Activated CD8-positive, alpha-beta T cell treated with anti-CD3 and anti-CD28 coated beads, Interleukin-2, amount 10 ng/mL, durations not matched to agents 7 days and 5 days (primary cell): ENCODE data around the gene BBX. TPM values are rescaled to one million over a fixed set of nuclear protein-coding genes. Genes with fewer than 3 reads are reported as not detected.

Experiments used
- ATAC-seq: fragments of 150-1000 bp; cut with Tn5 transposase; one replicate; pipeline ENCODE4 v1.10.0; 2021; ENCODE audit warnings: moderate library complexity
- CTCF ChIA-PET: fragments of 350-600 bp; sonication (Branson Sonifier 250); formaldehyde crosslinking; loops from one replicate; lab custom pipeline; 2021; ENCODE audit warnings: antibody characterized with exemption; lab: Charles Lee
- POLR2A ChIA-PET: fragments of 350-600 bp; sonication (Branson Sonifier 250); formaldehyde crosslinking; loops from one replicate; lab custom pipeline; 2021; ENCODE audit warnings: antibody characterized with exemption; lab: Charles Lee
- DNase-seq: peaks from one replicate; pipeline ENCODE4 v3.0.0-alpha.2; 2020
- H3K27ac Mint-ChIP-seq: one replicate; pipeline ENCODE4 v1.8.0; 2021; ENCODE audit warnings: mild to moderate bottlenecking, mixed read lengths
- H3K27me3 Mint-ChIP-seq: one replicate; pipeline ENCODE4 v1.8.0; 2021; ENCODE audit warnings: low read depth, mixed read lengths
- H3K36me3 Mint-ChIP-seq: one replicate; pipeline ENCODE4 v1.8.0; 2021; ENCODE audit warnings: low read depth, mixed read lengths
- H3K4me1 Mint-ChIP-seq: one replicate; pipeline ENCODE4 v1.8.0; 2021; ENCODE audit warnings: low read depth, mixed read lengths
- H3K4me3 Mint-ChIP-seq: one replicate; pipeline ENCODE4 v1.8.0; 2021; ENCODE audit warnings: mild to moderate bottlenecking, mixed read lengths
- H3K9me3 Mint-ChIP-seq: one replicate; pipeline ENCODE4 v1.8.0; 2022; ENCODE audit warnings: mixed read lengths; ENCODE audit not compliant: insufficient read depth
- total RNA-seq, 2 experiments: library from RNA; stranded (reverse); gene quantifications; one replicate each; pipeline ENCODE4 v1.2.3, GENCODE V29; 2021

Gene BBX
- total RNA-seq, 2 experiments from 2014 or later = 27.3 to 30.1 TPM

DNA sequence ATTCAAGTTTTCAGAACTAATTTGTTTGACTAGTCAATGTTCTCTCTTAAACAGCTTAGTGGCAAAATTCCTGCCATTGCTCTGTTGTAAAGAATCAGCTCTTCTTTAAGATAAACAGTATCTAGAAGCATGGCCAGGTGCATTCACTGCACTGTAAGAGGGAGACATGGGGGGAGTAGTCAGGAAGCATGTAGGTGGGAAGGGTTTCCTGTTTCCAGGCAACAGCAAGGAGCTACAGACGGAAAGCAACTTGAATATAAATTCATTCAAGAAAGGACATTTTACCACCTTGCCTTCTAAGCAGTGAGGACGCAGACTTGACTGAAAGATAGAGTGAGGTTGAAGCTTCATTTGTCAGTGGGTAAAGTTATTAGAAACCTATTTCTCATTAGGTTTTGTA lies 55.3 kb downstream of the BBX start:
- no peak for ATAC-seq
- ChIA-PET CTCF (interaction anchor here (1.1 to 1.5 kb wide), 5 partner anchors 20 to 349 kb away, joined by 3 to 11 read pairs (median 4); no protein-coding TSS in a partner anchor), POLR2A (no interaction called here)
- DNase-seq = no peak
- H3K27me3 Mint-ChIP-seq = no peaks in the 10 kb centered on the region
- peaks cover 6% of the 10 kb centered on the region for H3K4me1 Mint-ChIP-seq
- no peaks in the 10 kb centered on the region for H3K36me3 Mint-ChIP-seq
- no peak overlapping the region for H3K27ac Mint-ChIP-seq
- no peak overlapping the region for H3K4me3 Mint-ChIP-seq
- H3K9me3 Mint-ChIP-seq = no peaks in the 10 kb centered on the region

DNA sequence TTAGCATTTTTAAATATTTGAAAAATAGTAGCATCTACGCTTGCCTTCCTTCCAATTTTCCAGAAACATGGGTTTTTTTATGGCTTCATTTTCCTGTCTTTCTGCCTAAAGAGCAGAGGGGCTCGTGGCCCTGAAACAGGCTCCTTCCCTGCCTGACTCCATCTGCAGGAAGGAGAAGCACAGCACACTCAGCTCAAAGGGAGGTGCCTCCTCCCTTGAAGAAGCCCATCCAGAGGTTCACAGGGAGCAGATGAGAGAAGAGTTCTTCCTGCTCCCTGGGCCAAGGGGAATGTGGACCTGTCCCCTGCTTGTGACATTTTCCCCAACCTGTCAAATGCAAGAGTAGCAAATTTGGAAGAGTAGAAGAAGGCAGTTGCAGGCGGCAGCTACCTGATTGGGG lies 55.8 kb downstream of the BBX start:
- ChIA-PET POLR2A (no interaction called here), CTCF (interaction anchor here (1.1 to 1.5 kb wide), 5 partner anchors 19 to 349 kb away, joined by 3 to 11 read pairs (median 4); no protein-coding TSS in a partner anchor)
- Mint-ChIP-seq H3K27ac (no peak overlapping the region), H3K27me3 (no peaks in the 10 kb centered on the region), H3K4me1 (peaks cover 6% of the 10 kb centered on the region), H3K4me3 (no peak overlapping the region), H3K36me3 (no peaks in the 10 kb centered on the region), H3K9me3 (no peaks in the 10 kb centered on the region)
- no peak for ATAC-seq
- DNase-seq = no peak

DNA sequence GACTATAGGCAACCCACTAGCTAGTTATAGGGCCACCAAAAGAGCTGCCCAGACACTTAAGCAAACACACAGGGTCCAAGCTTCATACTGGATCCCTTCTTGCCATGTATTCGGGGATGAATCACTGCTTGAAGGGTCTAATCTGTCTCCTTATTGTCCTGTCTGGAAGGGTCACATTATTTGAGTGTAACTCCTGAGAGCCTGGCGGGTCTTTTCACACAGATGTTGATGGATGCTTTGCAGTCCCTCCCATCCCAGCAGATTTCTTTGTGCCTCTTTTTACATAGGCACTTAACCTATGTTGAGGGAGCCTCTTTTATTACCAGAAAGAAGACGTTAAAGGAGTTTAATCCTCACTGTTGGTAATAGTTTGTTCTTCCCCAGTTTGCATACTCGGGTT lies 56.6 kb downstream of the BBX start:
- peaks cover 6% of the 10 kb centered on the region for H3K4me1 Mint-ChIP-seq
- no peaks in the 10 kb centered on the region for H3K36me3 Mint-ChIP-seq
- DNase-seq (no peak), ATAC-seq (no peak)
- CTCF ChIA-PET = interaction anchor here (1.5 kb wide), 1 partner anchor 97 kb away, joined by 11 read pairs; no protein-coding TSS in a partner anchor
- H3K9me3 Mint-ChIP-seq = no peaks in the 10 kb centered on the region
- H3K27me3 Mint-ChIP-seq = no peaks in the 10 kb centered on the region
- no peak overlapping the region for H3K27ac Mint-ChIP-seq
- POLR2A ChIA-PET = interaction anchor here (0.8 to 0.9 kb wide), 2 partner anchors 15 to 22 kb away, joined by 3 to 4 read pairs; no protein-coding TSS in a partner anchor
- no peak overlapping the region for H3K4me3 Mint-ChIP-seq

DNA sequence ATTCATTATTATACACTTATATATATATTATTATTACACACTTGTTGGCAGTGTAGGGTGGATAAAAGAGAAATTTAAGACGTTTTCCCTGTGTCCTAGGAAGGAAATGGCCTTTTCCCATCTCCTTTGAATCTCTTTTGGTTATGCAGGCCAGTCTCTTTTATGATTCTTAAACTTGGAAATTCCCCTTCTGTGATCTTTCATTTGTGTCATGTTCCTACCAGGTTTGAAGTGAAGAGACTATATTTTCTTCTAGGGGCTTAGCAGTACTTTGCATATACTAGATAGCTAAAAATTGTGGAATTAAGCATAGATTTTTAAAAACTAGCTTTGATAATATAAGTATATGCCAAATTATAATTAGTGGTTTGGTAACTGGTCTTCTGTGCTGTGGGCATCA lies 58.5 kb downstream of the BBX start:
- CTCF ChIA-PET = interaction anchor here (1.0 kb wide), 1 partner anchor 21 kb away, joined by 3 read pairs; no protein-coding TSS in a partner anchor
- H3K4me3 Mint-ChIP-seq = no peak overlapping the region
- peaks cover 6% of the 10 kb centered on the region for H3K4me1 Mint-ChIP-seq
- DNase-seq (no peak), ATAC-seq (no peak)
- H3K27me3 Mint-ChIP-seq = no peaks in the 10 kb centered on the region
- no peaks in the 10 kb centered on the region for H3K36me3 Mint-ChIP-seq
- no peak overlapping the region for H3K27ac Mint-ChIP-seq
- POLR2A ChIA-PET = no interaction called here
- no peaks in the 10 kb centered on the region for H3K9me3 Mint-ChIP-seq

DNA sequence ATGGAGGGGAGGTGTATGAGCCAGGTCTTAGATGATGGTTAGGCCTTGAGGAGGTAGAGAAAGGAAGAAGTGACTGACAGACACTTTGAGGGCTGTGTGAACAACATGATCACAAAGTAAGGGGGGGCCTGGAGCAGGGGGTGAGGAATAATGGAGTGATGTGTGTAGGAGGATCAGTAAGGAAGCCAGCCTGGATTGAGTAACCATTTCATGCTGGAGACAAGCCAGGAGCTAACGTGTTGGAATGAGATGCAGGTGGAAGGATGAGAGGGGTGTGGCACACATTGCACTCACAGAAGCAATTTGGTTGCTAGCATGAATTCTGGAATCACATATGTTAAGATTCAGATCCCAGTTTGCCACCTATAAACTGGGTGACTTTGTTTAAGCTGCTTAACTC lies 65.5 kb downstream of the BBX start:
- no peak overlapping the region for H3K4me3 Mint-ChIP-seq
- ChIA-PET CTCF (interaction anchor here (1.0 to 1.7 kb wide), 2 partner anchors 11 to 13 kb away, joined by 4 to 7 read pairs; no protein-coding TSS in a partner anchor), POLR2A (interaction anchor here (0.7 to 0.8 kb wide), 2 partner anchors 41 to 373 kb away, joined by 3 to 4 read pairs; no protein-coding TSS in a partner anchor)
- no peaks in the 10 kb centered on the region for H3K9me3 Mint-ChIP-seq
- no peak overlapping the region for H3K27ac Mint-ChIP-seq
- DNase-seq = no peak
- no peaks in the 10 kb centered on the region for H3K27me3 Mint-ChIP-seq
- H3K36me3 Mint-ChIP-seq = no peaks in the 10 kb centered on the region
- no peak for ATAC-seq
- peaks cover 12% of the 10 kb centered on the region for H3K4me1 Mint-ChIP-seq

DNA sequence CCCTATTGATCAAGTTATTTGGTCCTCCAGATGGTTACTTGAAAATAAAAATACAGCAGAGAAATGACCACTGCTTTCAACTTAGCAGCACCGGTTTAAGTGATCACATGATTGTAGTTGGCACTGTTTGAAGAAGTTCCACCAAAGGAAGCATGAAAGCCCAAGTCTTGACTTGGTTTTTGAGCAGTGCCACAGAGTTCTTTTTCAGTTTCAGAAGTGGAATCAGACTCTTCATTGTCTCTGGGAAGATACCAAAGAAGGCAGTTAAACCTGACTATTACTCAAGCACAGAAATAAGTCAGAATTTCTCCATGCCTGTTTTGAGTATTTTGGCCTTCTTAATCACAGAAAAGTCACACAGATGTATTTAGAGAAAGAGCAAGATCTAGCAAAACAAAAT lies 66.7 kb downstream of the BBX start:
- H3K9me3 Mint-ChIP-seq = no peaks in the 10 kb centered on the region
- CTCF ChIA-PET = interaction anchor here (0.6 to 1.7 kb wide), 2 partner anchors 10 to 112 kb away, joined by 3 to 7 read pairs; no protein-coding TSS in a partner anchor
- H3K36me3 Mint-ChIP-seq = no peaks in the 10 kb centered on the region
- DNase-seq (no peak), ATAC-seq (no peak)
- no peak overlapping the region for H3K4me3 Mint-ChIP-seq
- no peak overlapping the region for H3K27ac Mint-ChIP-seq
- POLR2A ChIA-PET = no interaction called here
- H3K27me3 Mint-ChIP-seq = no peaks in the 10 kb centered on the region
- H3K4me1 Mint-ChIP-seq = peaks cover 12% of the 10 kb centered on the region

DNA sequence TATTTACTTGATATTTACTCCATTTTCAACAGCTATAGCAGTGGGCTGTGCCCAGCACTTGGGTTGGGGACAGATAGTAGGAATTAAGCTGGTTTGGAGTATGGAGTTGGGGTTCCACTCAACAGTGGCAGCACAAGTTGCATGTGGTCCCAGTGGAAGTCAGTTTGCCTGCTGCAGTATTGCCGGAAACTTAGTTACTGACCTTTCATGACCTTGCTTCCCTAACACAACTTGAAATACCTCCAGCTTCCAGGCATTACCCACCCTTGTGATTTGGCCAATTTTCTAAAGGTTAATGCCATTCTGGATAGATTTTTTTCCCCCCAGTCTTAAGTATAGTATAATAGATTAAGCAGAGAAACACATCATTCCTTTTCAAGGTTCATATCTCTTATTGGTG lies 68.0 kb downstream of the BBX start:
- Mint-ChIP-seq H3K36me3 (no peaks in the 10 kb centered on the region), H3K27me3 (no peaks in the 10 kb centered on the region), H3K4me3 (no peak overlapping the region), H3K9me3 (no peaks in the 10 kb centered on the region), H3K4me1 (peaks cover 12% of the 10 kb centered on the region), H3K27ac (no peak overlapping the region)
- ChIA-PET POLR2A (no interaction called here), CTCF (interaction anchor here (0.8 to 2.1 kb wide), 5 partner anchors 8 to 354 kb away, joined by 3 to 8 read pairs (median 6); no protein-coding TSS in a partner anchor)
- ATAC-seq (no peak), DNase-seq (no peak)

DNA sequence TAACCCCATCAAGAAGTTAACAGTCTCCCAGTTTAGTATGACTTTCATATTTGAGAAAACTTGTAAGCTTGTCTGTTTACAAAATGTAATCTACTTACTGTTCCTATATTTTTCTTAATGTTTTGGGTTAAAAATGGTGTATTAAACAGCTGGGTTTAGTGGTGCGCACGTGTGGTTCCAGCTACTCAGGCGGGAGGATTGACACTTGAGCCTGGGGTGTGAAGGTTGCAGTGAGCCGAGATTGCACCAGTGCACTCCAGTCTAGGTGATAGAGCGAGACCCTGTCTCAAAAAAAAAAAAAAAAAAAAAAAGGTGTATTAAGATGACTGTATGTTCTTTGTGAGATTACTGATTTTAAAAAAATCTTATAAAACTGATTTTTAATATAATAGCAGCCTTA lies 69.3 kb downstream of the BBX start:
- ChIA-PET CTCF (interaction anchor here (1.4 to 2.1 kb wide), 3 partner anchors 16 to 84 kb away, joined by 6 to 8 read pairs (median 6); no protein-coding TSS in a partner anchor), POLR2A (no interaction called here)
- Mint-ChIP-seq H3K27me3 (no peaks in the 10 kb centered on the region), H3K4me1 (peaks cover 12% of the 10 kb centered on the region), H3K27ac (no peak overlapping the region), H3K9me3 (no peaks in the 10 kb centered on the region), H3K4me3 (no peak overlapping the region), H3K36me3 (no peaks in the 10 kb centered on the region)
- no peak for ATAC-seq
- no peak for DNase-seq

DNA sequence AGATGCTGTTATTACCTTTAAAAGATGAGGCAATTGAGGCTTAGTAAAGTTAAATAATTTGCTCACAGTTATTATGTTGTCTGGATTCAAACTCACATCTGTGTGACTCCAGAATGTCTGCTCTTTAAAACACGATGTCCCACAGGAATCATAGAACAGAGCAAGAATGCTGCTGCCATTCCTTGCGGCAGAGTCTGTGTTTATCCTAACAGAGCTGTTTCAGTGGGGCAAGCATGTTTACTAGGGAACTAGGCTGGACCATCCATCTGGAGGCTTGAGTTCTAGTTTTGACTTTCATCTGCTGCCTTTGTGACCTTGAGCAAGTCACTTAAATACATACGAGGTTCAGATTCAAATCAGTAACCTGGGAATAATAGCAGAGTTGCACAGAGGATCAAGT lies 72.1 kb downstream of the BBX start:
- H3K4me3 Mint-ChIP-seq = no peak overlapping the region
- ChIA-PET POLR2A (interaction anchor here (0.7 kb wide), 1 partner anchor 16 kb away, joined by 4 read pairs; no protein-coding TSS in a partner anchor), CTCF (interaction anchor here (1.7 kb wide), 1 partner anchor 82 kb away, joined by 3 read pairs; no protein-coding TSS in a partner anchor)
- no peaks in the 10 kb centered on the region for H3K27me3 Mint-ChIP-seq
- no peaks in the 10 kb centered on the region for H3K9me3 Mint-ChIP-seq
- H3K27ac Mint-ChIP-seq = no peak overlapping the region
- DNase-seq (no peak), ATAC-seq (no peak)
- peaks cover 3% of the 10 kb centered on the region for H3K36me3 Mint-ChIP-seq
- H3K4me1 Mint-ChIP-seq = peaks cover 22% of the 10 kb centered on the region

DNA sequence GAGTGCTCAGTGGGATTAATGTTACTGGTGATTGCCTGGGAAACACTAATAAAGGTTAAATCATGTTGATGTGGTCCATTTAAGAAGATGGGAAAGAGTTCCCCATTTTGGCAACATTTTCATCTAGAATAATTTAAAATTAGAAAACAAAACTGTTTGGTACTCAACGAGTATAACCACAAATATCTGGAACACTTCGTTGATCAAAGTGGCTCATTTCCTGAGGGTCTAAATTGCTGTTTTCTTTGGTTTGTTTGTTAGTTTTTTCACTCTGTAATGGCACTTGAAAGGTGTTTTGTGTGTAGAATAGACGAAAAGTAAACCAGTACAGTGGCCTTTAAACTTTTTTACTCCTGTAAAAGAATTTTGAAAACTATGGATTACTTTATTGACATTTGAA lies 73.9 kb downstream of the BBX start:
- CTCF ChIA-PET = interaction anchor here (1.7 kb wide), 1 partner anchor 80 kb away, joined by 3 read pairs; no protein-coding TSS in a partner anchor
- ATAC-seq = no peak
- Mint-ChIP-seq H3K4me3 (no peak overlapping the region), H3K36me3 (peaks cover 5% of the 10 kb centered on the region), H3K9me3 (no peaks in the 10 kb centered on the region), H3K27ac (no peak overlapping the region), H3K27me3 (no peaks in the 10 kb centered on the region), H3K4me1 (peaks cover 37% of the 10 kb centered on the region)
- no peak for DNase-seq
- POLR2A ChIA-PET = no interaction called here

DNA sequence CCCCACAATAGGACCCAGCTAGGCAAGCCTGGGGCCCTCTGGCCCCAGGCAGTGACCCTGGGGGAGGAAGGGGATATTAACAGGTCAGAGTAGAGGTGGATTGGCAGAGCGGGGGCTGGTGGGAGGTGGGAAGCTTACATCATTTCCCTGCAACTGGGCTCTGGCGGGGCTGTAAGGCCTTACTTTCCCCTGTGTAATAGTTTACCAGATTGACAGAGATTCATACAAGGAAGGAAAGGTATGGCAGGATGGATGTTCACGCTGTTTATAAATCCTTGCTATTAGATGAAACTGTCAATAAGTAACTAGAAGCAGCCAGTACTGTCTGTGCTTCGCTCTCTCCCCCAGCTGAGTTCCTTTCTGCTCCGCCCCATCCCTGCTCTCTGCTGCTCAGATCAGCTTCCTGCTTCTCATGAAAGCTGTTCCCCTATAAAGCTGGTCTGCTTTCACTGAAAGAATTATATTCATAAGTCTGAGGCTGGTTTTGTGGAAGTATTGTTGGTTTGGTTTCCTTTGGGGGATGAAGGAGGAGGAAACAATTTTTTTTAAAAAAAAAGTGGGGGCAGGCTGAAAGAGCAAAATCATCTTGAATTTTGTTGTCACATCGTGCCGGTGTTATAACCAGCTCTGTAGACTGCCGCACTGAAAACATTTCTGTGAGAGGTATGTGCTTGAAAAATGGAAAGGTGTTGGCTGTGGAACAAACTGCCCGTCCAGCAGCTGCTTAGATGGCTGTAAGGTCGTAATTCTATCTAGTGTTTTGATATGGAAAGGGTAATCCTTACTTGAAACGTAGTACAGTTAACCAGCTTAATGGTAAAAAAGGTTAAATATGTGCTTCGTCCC lies 76.4 kb downstream of the BBX start:
- peak; percentile 94 for ATAC-seq
- Mint-ChIP-seq H3K9me3 (no peaks in the 10 kb centered on the region), H3K4me3 (peak overlapping the region; percentile 87), H3K27ac (peak overlapping the region; percentile 94), H3K36me3 (peaks cover 5% of the 10 kb centered on the region), H3K4me1 (peaks cover 37% of the 10 kb centered on the region), H3K27me3 (no peaks in the 10 kb centered on the region)
- ChIA-PET CTCF (interaction anchor here (0.7 to 2.3 kb wide), 15 partner anchors 9 to 152 kb away, joined by 3 to 10 read pairs (median 4); no protein-coding TSS in a partner anchor), POLR2A (interaction anchor here (0.6 to 1.2 kb wide), 6 partner anchors 30 to 991 kb away, joined by 3 to 5 read pairs (median 4); partner anchors contain the start of gene DZIP3)
- DNase-seq = peak; percentile 68
